Heart left ventricle (tissue), 13 donors: ENCODE results near the gene VAMP2.

Experiments
- POLR2A ChIP-seq, 2 donors: fragments of 450-650 bp; IDR thresholded peaks; one replicate each; pipeline ENCODE4 v1.6.1; 2017; ENCODE audit warnings: antibody characterized with exemption in 2 of 2, mild to moderate bottlenecking in 2 of 2, moderate library complexity in 2 of 2
- TF ChIP-seq, protein P1 (sequence below), 12 donors: fragments of 200-600 bp; sonication (generic) in 4 of 12; IDR thresholded peaks; one replicate each; pipeline versions ENCODE4 v1.5.0 to v1.8.0; 2018 to 2022; ENCODE audit warnings: antibody characterized with exemption in 12 of 12, mild to moderate bottlenecking in 5 of 12
- donor health status: ischemic (EF 13 %, LVEDD 7.1; RV severe dilation, severe dysfunction).
- donor health status: DM: no; HTN: yes; CAD: no.
- donor health status: DM: no; HTN: no; CAD: no.
- donor health status: ischemic (EF 25% LVEDD 6.9; RV normal size, moderate dysfunction).
- donor health status: ischemic (EF 25% LVEDD 5.7; RV mildly dilated, moderate dysfunction).
- donor health status: ischemic (EF 35%, LVEDD 5.7; RV mildly dilated, moderate dysfunction).
- donor health status: nonischemic (EF 11% LVEDD 7.7; RV severe dilation, severe dysfunction).
- donor health status: DM: yes; HTN: yes; CAD: no.
- donor health status: PGD.
- donor health status: ischemic (EF 29% LVEDD 5.4; RV normal size, mild dysfunction).
- donor health status: nonischemic (EF 23%, LVEDD 6.1; RV moderate dilation, normal function).

DNA sequence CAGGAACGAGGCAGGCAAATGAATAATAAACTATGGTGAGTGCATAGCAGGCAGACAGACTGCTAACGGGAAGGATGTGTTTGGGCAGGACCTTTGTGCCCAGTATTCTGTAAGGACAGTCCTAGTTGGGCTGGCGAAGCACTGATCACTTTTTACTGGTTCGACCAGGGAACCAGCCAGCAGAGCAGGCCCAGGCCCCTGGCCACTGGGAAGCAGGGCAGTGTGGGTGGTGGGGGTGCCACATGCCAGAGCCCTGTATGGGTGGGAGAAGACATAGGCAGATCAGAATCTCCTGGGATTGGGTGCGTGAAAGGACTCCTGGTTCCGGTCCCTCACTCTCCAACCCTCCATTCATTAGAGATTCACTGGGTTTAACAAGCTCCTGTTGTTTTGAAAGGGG is 4.0 kb upstream of the VAMP2 start:
- TF ChIP-seq, protein P1, sequence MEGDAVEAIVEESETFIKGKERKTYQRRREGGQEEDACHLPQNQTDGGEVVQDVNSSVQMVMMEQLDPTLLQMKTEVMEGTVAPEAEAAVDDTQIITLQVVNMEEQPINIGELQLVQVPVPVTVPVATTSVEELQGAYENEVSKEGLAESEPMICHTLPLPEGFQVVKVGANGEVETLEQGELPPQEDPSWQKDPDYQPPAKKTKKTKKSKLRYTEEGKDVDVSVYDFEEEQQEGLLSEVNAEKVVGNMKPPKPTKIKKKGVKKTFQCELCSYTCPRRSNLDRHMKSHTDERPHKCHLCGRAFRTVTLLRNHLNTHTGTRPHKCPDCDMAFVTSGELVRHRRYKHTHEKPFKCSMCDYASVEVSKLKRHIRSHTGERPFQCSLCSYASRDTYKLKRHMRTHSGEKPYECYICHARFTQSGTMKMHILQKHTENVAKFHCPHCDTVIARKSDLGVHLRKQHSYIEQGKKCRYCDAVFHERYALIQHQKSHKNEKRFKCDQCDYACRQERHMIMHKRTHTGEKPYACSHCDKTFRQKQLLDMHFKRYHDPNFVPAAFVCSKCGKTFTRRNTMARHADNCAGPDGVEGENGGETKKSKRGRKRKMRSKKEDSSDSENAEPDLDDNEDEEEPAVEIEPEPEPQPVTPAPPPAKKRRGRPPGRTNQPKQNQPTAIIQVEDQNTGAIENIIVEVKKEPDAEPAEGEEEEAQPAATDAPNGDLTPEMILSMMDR (IDR thresholded peaks at IDR 0.05) = no peak
- TF ChIP-seq POLR2A (IDR thresholded peaks at IDR 0.05) = no peak
